H9 (cell line): ENCODE data around the gene NAA60. TPM values are rescaled to one million over a fixed set of nuclear protein-coding genes. Genes with fewer than 3 reads are reported as not detected.

Experiments
- DNase-seq: peaks from one replicate; pipeline ENCODE4 v3.0.0-alpha.2; 2017
- H2AFZ ChIP-seq: one replicate; pipeline ENCODE4 v1.6.1; 2013; ENCODE audit warnings: mild to moderate bottlenecking, low read length, control low read depth, moderate library complexity
- H2AK5ac ChIP-seq: 2 replicates; pipeline ENCODE4 v1.6.1; 2013; ENCODE audit warnings: low read length, control low read depth, mixed read lengths; ENCODE audit not compliant: insufficient read length
- H2BK120ac ChIP-seq: one replicate; pipeline ENCODE4 v1.6.1; 2013; ENCODE audit warnings: low read depth, mild to moderate bottlenecking, low read length, control low read depth, inconsistent platforms; ENCODE audit not compliant: poor library complexity, severe bottlenecking
- H2BK12ac ChIP-seq: 2 replicates; pipeline ENCODE4 v1.6.1; 2013; ENCODE audit warnings: low read length, control low read depth, mixed read lengths, low read depth; ENCODE audit not compliant: insufficient read length
- H2BK15ac ChIP-seq: 2 replicates; pipeline ENCODE4 v1.6.1; 2013; ENCODE audit warnings: low read depth, low read length, control low read depth
- H2BK20ac ChIP-seq: one replicate; pipeline ENCODE4 v1.6.1; 2013; ENCODE audit warnings: low read depth, mild to moderate bottlenecking, low read length, control low read depth, inconsistent platforms; ENCODE audit not compliant: poor library complexity, severe bottlenecking
- H2BK5ac ChIP-seq: 2 replicates; pipeline ENCODE4 v1.6.1; 2013; ENCODE audit warnings: low read length, control low read depth, mixed read lengths; ENCODE audit not compliant: insufficient read length
- H3K14ac ChIP-seq: 2 replicates; pipeline ENCODE4 v1.6.1; 2013; ENCODE audit warnings: low read length, control low read depth; ENCODE audit not compliant: insufficient read depth
- H3K18ac ChIP-seq: 2 replicates; pipeline ENCODE4 v1.6.1; 2013; ENCODE audit warnings: low read depth, mild to moderate bottlenecking, mixed read lengths, low read length, control low read depth; ENCODE audit not compliant: insufficient read length
- H3K23ac ChIP-seq: 2 replicates; pipeline ENCODE4 v1.6.1; 2013; ENCODE audit warnings: low read length, control low read depth, mixed read lengths, low read depth; ENCODE audit not compliant: insufficient read length
- H3K23me2 ChIP-seq: 2 replicates; pipeline ENCODE4 v1.6.1; 2013; ENCODE audit warnings: low read depth, mild to moderate bottlenecking, mixed read lengths, low read length, control low read depth; ENCODE audit not compliant: insufficient read length, poor library complexity, severe bottlenecking
- H3K27ac ChIP-seq: 2 replicates; pipeline ENCODE4 v1.5.1; 2013; ENCODE audit warnings: low read length, control low read depth, mixed read lengths, low read depth; ENCODE audit not compliant: insufficient read length
- H3K27me3 ChIP-seq: 2 replicates; pipeline ENCODE4 v1.6.1; 2013; ENCODE audit warnings: low read length, control low read depth, inconsistent platforms; ENCODE audit not compliant: insufficient read depth
- H3K4ac ChIP-seq: 2 replicates; pipeline ENCODE4 v1.6.1; 2013; ENCODE audit warnings: low read depth, mild to moderate bottlenecking, control low read depth, inconsistent platforms, low read length, moderate library complexity
- H3K4me1 ChIP-seq: 2 replicates; pipeline ENCODE4 v1.6.1; 2013; ENCODE audit warnings: low read length, control low read depth, inconsistent platforms; ENCODE audit not compliant: insufficient read depth
- H3K4me2 ChIP-seq: 2 replicates; pipeline ENCODE4 v1.6.1; 2013; ENCODE audit warnings: low read length, control low read depth, mixed read lengths; ENCODE audit not compliant: insufficient read length, insufficient read depth
- H3K56ac ChIP-seq: 2 replicates; pipeline ENCODE4 v1.6.1; 2013; ENCODE audit warnings: low read depth, mild to moderate bottlenecking, mixed read lengths, low read length, control low read depth; ENCODE audit not compliant: insufficient read length
- H3K79me1 ChIP-seq: 2 replicates; pipeline ENCODE4 v1.6.1; 2013; ENCODE audit warnings: low read depth, mild to moderate bottlenecking, moderate library complexity, low read length, control low read depth, inconsistent platforms; ENCODE audit not compliant: insufficient read depth, poor library complexity, severe bottlenecking
- H3K79me2 ChIP-seq: 2 replicates; pipeline ENCODE4 v1.6.1; 2013; ENCODE audit warnings: low read length, control low read depth, inconsistent platforms; ENCODE audit not compliant: insufficient read depth
- H3K9ac ChIP-seq: 2 replicates; pipeline ENCODE4 v1.6.1; 2013; ENCODE audit warnings: low read length, control low read depth, mixed read lengths; ENCODE audit not compliant: insufficient read length; ENCODE audit errors: extremely low read depth
- H3K9me3 ChIP-seq: one replicate; pipeline ENCODE4 v1.6.1; 2013; ENCODE audit warnings: low read depth, low read length, inconsistent platforms; ENCODE audit not compliant: control insufficient read depth
- H3T11ph ChIP-seq: one replicate; pipeline ENCODE4 v1.6.1; 2013; ENCODE audit warnings: mild to moderate bottlenecking, low read length, control low read depth, inconsistent platforms
- H4K20me1 ChIP-seq: one replicate; pipeline ENCODE4 v1.6.1; 2013; ENCODE audit not compliant: control insufficient read depth, insufficient read length, insufficient read depth
- H4K5ac ChIP-seq: 2 replicates; pipeline ENCODE4 v1.6.1; 2013; ENCODE audit warnings: low read depth, mild to moderate bottlenecking, mixed read lengths, low read length, control low read depth; ENCODE audit not compliant: insufficient read length
- H4K8ac ChIP-seq: replicated peaks from 2 replicates; pipeline ENCODE4 v1.6.1; 2013; ENCODE audit warnings: low read length, control low read depth, mixed read lengths, low read depth; ENCODE audit not compliant: insufficient read length
- H4K91ac ChIP-seq: 2 replicates; pipeline ENCODE4 v1.6.1; 2013; ENCODE audit warnings: low read depth, mild to moderate bottlenecking, moderate library complexity, mixed read lengths, low read length, control low read depth; ENCODE audit not compliant: insufficient read length
- H3K27ac Mint-ChIP-seq, 3 experiments: 2 replicates in 2 of 3; 3 replicates in 1 of 3; pipeline ENCODE4 v1.8.0; 2020 to 2021; ENCODE audit warnings: mixed read lengths in 3 of 3, mild to moderate bottlenecking in 1 of 3, moderate library complexity in 1 of 3
- H3K27me3 Mint-ChIP-seq: 2 replicates; pipeline ENCODE4 v1.8.0; 2021; ENCODE audit warnings: low read depth, mild to moderate bottlenecking, moderate library complexity, mixed read lengths
- H3K36me3 Mint-ChIP-seq, 3 experiments: 2 replicates in 2 of 3; 3 replicates in 1 of 3; pipeline ENCODE4 v1.8.0; 2020 to 2021; ENCODE audit warnings: low read depth in 3 of 3, mixed read lengths in 3 of 3; ENCODE audit not compliant: insufficient read depth in 1 of 3
- H3K4me1 Mint-ChIP-seq, 2 experiments: 2 replicates each; pipeline ENCODE4 v1.8.0; 2020; ENCODE audit warnings: mixed read lengths in 2 of 2
- H3K4me3 Mint-ChIP-seq, 2 experiments: 2 replicates in 1 of 2; 3 replicates in 1 of 2; pipeline ENCODE4 v1.8.0; 2020 to 2021; ENCODE audit warnings: mild to moderate bottlenecking in 2 of 2, mixed read lengths in 2 of 2, moderate library complexity in 1 of 2
- H3K9me3 Mint-ChIP-seq, 2 experiments: 2 replicates in 1 of 2; 3 replicates in 1 of 2; pipeline ENCODE4 v1.8.0; 2020; ENCODE audit warnings: mild to moderate bottlenecking in 2 of 2, mixed read lengths in 2 of 2, moderate library complexity in 1 of 2
- CTCF ChIP-seq: fragments of 200-600 bp; sonication (generic); conservative IDR thresholded peaks from 3 replicates; pipeline ENCODE4 v1.8.0; 2021; ENCODE audit warnings: antibody characterized with exemption, mild to moderate bottlenecking
- WGBS: extraction: QIAGEN DNeasy Blood & Tissue Kit; methylation state at CpG from one replicate; pipeline ENCODE4 v1.1.7; 2013; ENCODE audit warnings: missing lambda C conversion rate, low lambda C conversion rate, mixed read lengths; ENCODE audit not compliant: insufficient read length; ENCODE audit errors: extremely low coverage; 5-methylcytosine and 5-hydroxymethylcytosine counted together
- total RNA-seq: library from RNA; stranded (reverse); gene quantifications from 2 replicates; pipeline ENCODE4 v1.2.1, GENCODE V29; 2021

NAA60 gene
- total RNA-seq, 1 experiment from 2014 or later = 49.3 TPM

- Histone ChIP-seq H3K4me1 (no peaks in the 10 kb centered on the region), H3K27me3 (no peaks in the 10 kb centered on the region), H3K14ac (0 out of 2 replicates have a peak within 1 kb of the TSS, but pooled peaks have one; percentile 46), H3K23ac (no peak within 1 kb of the TSS), H3T11ph (no peak within 1 kb of the TSS), H2AK5ac (no peak within 1 kb of the TSS), H3K79me1 (peaks cover 2% of the 10 kb centered on the region), H3K56ac (no peak within 1 kb of the TSS), H3K79me2 (peaks cover 3% of the 10 kb centered on the region; the same call in 1 of the 2 replicates), H3K4me2 (peak within 1 kb of the TSS; percentile 98), H3K9me3 (peaks cover 4% of the 10 kb centered on the region), H2BK20ac (no peak within 1 kb of the TSS), H2BK5ac (no peak within 1 kb of the TSS), H2BK15ac (no peak within 1 kb of the TSS), H3K9ac (peak within 1 kb of the TSS; percentile 86), H4K5ac (no peak within 1 kb of the TSS), H2BK120ac (no peak within 1 kb of the TSS), H3K23me2 (peaks cover 12% of the 10 kb centered on the region), H4K20me1 (no peaks in the 10 kb centered on the region), H3K27ac (no peak within 1 kb of the TSS), H3K4ac (no peak within 1 kb of the TSS), H2BK12ac (no peak within 1 kb of the TSS), H2AFZ (peak within 1 kb of the TSS; percentile 52), H3K18ac (no peak within 1 kb of the TSS), H4K8ac (no peak within 1 kb of the TSS), H4K91ac (no peak within 1 kb of the TSS)
- Mint-ChIP-seq H3K27ac (peak within 1 kb of the TSS; percentile 88 to 92 (median 90); a peak in 5 of 7 replicates), H3K4me1 (peaks cover 7 to 9% of the 10 kb centered on the region in 2 experiments), H3K36me3 (peaks cover 56 to 64% (median 61%) of the 10 kb centered on the region in 3 experiments), H3K27me3 (no peaks in the 10 kb centered on the region), H3K4me3 (peak within 1 kb of the TSS; percentile 82 to 95), H3K9me3 (peaks cover 24 to 33% of the 10 kb centered on the region in 2 experiments)
- no peak for TF ChIP-seq CTCF
- DNase-seq = peak; percentile 100
- no CpG with 5 or more reads among the region's 95 CpGs for WGBS
Measured at GRCh38 chr16:3400779-3401688, 42.4 kb upstream of the NAA60 start, which contains the start of the genes ZNF174 and ZSCAN32. Gene ZNF174 (plus strand): TSS chr16:3401215. CDS start chr16:3402005, 790 bp downstream. Gene ZSCAN32 (minus strand): TSS chr16:3401004. CDS start chr16:3397557, 3,447 bp downstream.
